ENCODE measurements around the gene EPN2. TPM values are rescaled to one million over a fixed set of nuclear protein-coding genes. Genes with fewer than 3 reads are reported as not detected.
A peak's percentile ranks its signal among the peaks of the same experiment; 100 is the strongest.

The EPN2 gene
- total RNA-seq, 1 donor from 2014 or later, result 41.6 TPM

DNA sequence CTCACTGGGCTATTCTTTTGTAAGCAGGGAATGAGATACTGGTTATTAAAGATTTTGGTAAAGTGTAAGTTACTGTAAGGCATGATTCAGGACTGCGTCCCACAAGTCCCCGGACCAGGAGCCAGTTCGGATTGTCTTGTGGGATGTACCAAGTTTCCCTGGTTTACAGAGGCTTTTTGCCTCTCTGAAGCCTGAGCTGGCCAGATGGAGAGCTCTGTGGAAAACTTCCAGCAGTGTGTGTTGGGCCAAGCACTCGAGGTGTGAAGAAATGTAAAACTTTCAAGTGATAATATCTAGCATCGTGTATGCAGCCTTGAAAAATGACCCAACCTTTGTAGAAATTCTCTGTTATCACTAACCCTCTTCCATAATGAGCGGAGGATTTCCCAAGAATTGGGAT is 2.4 kb downstream of the EPN2 start:
- no peak for DNase-seq

DNA sequence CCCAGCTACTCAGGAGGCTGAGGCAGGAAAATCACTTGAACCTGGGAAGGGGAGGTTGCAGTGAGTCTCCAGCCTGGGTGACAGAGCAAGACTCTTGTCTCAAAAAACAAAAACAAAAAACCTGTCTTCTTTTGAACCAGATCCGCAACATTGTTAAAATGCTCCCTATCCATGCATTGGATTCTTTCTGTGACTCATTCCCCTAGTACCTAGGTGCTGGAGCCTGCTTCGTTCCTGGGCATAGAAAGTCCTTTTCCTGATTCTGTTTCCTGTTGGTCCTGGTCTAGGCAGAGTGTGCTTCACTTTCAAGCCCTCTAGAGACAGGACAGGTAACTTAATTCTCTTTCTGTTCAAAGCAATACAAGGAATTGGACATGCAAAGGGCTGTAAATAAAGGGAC is 5.2 kb downstream of the EPN2 start:
- DNase-seq, result no peak

DNA sequence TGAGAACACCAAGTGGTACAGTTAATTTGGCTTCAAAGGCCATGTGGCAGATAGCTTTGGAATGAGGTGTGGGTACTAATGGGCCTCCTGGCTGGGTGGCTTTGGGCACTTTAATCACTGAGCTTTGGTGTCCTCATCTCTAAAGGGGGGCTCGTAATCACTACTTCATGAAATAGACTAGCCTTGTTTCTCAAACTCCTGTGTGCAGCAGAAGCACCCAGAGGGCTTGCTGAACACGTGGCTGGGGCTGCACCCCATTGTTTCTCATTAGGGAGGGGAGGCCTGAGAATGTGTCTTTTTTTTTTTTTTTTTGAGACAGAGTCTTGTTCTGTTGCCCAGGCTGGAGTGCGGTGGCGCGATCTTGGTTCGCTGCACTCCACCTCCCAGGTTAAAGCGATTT is 5.8 kb downstream of the EPN2 start:
- DNase-seq, result no peak

DNA sequence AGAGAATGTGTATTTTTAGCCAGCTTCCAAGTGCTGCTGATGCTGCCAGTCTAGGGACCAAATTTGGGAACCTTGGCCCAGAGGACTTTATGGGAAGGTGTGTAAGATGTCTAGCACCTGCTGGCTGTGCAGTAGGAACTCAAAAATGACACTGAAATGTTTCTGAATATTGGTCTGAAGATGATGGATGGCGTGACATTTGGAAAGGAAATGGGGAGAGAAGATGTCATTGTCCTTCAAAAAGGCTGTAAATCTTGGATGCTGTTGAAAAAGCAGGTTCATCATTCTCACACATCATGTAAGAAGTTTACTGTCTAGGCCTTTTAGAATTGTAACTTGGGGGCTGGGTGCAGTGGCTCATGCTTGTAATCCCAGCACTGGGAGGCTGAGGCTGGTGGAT is 6.7 kb downstream of the EPN2 start:
- DNase-seq, result no peak

DNA sequence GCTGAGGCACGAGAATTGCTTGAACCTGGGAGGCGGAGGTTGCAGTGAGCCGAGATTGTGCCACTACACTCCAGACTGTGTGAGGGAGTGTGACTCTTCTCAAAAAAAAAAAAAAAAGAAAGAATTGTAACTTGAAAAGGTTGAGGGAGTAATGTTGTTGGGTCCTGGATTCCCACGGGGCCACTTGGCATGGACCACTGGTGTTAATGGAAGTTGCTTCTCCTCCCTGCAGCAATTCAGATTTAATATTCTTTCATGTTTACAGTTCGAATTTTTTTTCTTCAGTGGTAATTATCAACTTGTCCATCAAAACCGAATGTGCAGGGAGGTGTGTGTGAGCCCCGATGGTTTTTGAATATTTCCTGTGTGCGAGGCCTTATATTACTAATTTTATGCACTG is 7.2 kb downstream of the EPN2 start:
- no peak for DNase-seq

DNA sequence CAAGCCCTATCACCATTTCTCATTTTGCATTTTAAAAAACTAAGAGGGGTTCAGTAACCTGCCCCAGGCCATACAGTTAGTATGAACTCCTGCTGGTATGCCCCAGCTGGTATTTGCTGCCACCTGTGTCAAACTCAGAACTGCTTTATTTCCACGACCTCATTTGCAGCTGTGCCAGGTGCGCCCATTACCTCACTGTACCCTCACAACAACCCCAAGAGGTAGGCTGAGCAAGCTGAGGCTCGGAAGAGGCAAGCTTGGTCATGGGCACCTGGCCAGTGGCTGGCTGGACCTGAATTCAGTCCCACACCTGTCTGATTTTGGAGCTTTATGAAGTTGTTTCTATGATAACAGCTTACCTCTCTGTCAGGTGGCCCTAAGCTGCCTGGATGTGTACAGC is 7.6 kb downstream of the EPN2 start:
- no peak for DNase-seq

DNA sequence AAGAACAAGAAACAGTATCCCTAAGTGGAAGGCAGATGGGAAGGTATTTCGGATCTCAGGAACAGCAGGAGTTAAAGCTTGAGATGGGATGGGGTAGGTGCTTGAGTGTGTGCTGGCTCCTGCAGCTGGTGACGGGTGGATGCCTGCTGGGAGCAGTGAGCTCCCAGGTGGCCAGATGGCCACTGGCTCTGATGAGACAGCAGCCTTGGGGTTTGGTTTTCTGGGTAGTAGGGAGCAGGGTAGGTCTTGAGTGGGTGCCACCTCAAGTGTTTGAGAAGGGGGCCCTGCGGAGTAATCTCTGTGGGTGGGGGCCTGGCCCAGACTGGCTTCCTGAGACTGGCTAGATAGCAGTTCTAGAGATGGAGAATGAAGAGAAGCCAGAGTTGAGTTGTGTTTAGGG is 10.3 kb downstream of the EPN2 start:
- no peak for DNase-seq

DNA sequence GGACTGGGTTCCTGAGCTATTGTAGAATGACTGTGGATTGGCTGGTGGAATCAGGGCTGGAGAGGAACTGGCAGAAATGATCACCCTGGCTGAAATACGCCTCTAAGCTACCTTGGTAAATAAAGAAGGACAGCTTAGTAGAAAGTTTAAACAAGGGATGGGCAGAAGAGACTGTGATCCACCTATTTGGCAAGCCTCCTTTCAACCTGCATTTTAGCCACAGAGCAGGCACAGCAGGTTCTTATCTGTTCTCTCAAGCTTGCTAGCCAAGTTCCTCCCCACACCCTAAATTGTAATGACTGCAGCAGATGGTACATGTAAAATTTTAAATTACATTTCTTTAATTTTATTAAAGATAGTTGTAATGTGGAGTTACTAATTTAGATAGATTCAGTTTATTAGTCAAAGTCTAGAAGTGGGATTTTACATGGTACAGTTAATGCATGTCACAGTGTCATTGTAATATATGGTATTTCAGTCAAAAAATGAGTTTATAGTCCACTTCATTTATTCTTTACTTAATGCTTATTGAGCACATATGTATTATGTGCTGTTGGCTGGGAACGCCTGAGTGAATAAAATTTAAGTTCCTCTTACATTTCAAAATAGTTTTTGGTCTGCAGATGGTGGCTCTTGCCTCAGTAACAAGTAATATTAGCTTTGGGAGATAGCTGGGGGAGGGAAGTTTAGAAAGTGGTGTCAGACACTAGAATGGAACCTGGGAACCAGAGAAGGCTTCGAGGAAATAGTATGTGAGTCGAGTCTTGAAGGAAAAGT is 11.2 kb downstream of the EPN2 start:
- DNase-seq, result peak; percentile 35

DNA sequence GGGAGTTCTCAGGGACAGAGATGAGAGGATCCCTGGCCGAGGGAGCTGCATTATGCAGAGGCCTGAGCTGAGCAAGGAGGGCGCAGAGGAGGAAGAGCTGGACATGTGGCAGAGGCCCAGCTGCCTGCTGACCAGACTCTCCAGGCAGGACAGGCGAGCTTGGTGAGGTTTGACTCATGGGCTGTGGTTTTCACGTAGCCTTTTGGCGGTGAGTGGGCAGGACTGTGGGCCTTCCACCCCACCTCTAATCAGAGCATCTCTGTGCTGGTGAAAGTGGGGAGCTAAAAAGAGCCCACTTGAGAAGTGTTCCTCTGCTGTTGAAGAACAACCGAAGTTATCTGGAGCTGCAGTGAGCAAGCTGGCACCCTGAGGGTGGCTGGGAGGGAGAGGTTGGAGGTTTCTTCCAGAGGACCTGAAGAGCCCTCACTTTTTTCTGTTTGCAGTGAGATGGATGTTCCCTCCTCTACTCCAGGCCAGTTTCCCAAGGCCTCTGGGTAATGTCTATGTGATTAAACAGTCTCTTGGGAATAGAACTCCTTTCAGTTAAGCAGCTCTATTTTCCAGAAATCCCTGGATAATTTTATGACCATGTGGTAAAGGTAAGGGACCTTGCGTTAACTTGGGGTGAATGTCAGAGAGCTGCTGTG is 11.9 kb downstream of the EPN2 start:
- DNase-seq, result no peak

DNA sequence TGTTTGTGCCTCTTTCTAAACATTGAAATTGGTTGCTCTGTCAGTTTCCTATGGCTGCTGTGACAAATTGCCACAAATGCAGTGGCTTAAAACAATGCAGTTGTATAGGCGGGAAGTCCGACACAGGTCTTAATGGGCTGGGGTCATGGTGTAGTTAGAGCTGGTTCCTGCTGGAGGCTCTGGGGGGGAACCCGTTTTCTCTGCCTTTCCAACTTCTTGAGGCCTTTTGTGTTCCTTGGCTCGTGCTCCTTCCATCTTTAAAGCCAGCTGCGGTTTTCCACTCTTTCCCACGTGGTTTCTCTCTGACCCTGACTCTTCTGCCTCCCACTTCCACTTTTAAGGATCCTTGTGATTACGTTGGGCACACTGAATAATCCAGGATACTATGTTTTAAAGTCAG is 12.5 kb downstream of the EPN2 start:
- DNase-seq, result no peak

DNA sequence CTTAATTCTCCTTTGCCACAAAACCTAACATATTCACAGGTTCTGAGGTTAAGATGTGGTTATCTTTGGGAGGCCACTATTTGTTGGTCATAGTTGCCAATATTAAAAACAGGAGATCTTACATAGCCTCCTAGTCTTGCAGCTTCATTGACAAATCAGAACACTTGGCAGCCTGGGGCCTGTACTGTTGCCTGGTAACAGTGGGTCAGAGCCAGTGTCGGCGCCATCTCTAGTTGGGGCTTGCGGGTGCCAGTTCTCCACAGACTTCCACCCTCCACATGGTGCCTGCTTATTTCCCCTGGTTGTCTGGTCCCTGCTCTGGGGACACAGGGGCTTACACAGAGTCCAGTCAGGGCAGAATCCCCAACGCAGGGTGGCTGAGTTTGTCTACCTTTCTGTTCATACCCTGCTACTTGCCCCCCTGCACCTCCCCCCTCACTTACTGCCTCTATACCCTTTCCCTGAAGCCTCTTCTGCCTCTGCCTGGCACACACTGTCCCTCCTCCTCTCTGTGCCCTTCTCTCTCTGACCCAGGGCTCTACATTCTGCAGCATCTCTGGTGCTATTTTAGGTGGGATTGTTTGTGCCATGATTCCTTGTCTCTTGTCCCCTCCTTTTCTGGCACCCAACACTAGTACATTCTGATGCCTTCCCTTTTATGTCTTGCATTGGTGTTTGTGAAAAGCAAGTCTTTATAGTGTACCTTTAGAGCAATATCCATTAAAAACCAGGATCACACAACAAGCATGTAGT is 13.4 kb downstream of the EPN2 start:
- DNase-seq, result no peak

DNA sequence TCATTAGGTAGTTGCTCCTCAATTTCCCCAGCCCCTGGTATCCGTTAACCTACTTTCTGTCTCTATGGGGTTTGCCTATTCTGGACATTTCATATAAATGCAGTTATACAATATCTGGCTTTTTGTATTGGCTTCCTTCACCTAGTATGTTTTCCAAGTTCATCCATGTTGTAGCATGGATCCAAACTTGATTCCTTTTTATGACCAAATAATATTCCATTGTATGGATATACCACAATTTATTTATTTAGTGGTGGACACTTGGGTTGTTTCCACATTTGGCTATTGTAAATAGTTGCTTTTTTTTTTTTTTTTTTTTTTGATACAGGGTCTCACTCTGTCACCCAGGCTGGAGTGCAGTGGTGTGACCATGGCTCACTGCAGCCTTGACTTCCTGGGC is 15.9 kb downstream of the EPN2 start:
- no peak for DNase-seq

DNA sequence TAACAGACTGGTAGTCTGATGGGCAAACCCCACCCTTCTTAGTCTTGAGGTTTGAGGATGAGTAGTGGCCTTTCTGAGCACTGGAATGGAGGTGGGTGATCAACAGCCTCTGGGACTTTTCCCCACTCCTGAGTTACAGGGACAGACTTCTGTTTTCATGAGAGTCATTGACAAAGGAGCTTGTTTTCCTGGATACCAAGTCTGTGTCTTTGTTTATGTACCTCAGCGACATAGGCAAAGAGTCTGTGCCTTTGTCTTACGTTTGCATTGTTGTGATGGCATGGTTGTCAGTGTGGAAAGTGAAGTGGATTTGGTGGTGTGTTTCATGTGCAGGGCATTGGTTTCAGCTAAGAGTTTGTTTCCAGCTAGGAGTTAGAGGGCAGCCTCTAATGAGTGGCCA is 17.5 kb downstream of the EPN2 start:
- DNase-seq, result no peak

DNA sequence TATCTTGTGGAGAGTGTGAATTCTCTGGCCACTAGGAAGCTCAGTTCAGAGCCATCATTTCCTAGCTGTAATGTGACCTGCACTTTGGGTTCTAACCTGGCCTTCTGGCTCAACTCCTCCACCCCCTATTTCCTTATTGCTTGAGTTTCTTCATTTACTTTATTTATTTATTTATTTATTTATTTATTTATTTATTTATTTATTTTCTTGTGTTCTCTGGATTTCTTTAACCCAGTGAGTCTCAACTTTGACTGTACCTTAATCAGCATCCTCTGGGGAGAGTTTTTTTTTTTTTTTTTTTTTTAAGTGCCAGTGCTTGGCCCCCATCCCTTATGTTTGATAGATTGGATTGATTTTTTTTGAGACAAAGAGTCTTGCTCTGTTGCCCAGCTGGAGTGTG is 18.1 kb downstream of the EPN2 start:
- no peak for DNase-seq

DNA sequence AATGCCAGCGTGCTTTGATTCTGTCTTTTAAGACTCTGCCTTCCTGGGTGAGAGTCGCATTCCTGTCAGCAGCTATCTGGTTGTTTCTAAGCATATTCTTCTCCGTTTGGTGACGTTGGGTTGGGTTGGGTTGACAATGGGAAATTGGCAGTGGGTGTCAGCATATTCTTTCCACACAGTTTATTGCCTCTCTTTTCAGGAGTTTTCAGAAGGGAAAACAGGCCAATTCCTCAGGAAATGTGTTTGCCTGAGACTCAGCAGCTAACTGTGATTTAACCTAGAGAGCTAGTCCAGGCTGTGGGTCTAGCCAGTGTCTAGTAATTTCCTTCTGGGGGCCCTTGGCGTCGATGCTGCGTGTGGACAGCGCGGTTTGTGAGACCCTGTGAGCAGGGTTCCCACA is 21.2 kb downstream of the EPN2 start:
- no peak for DNase-seq

DNA sequence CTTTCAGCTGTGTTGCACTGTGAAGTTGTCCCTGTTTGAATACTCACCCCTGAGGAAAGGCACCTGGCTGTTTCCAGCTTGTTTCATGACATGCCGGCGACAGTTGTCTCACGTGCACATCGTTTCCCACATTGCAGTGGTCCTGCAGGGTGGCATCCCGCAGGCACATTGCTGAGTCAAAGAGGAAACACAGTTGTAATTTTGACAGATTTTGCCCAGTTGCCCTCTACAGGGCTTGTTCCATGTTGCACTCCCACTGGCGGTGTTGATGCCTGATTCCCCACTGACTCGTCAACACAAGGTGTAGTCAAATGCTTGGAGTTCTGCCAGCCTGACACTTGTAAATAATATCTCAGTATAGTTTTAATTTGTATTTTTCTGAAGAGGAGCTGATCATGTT is 23.8 kb downstream of the EPN2 start:
- no peak for DNase-seq

DNA sequence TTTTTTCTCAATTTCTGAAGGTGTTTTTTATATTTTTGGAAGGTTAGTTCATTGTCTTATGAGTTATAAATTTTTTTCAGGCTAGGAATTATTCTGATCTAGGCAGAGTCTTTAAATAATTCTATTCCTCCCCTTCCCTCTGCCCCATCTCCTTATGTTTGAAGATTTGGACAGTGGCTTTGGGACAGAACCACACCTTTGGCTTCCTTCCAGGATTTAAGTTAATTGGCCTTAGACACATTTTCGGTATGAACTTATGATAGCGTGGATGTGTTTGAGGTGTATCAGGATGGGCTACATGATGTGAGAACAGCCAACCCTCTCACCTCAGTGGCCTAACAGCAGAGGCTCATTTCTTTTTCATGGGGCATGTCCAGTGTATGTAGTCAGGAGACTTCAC is 24.3 kb downstream of the EPN2 start:
- DNase-seq, result no peak

DNA sequence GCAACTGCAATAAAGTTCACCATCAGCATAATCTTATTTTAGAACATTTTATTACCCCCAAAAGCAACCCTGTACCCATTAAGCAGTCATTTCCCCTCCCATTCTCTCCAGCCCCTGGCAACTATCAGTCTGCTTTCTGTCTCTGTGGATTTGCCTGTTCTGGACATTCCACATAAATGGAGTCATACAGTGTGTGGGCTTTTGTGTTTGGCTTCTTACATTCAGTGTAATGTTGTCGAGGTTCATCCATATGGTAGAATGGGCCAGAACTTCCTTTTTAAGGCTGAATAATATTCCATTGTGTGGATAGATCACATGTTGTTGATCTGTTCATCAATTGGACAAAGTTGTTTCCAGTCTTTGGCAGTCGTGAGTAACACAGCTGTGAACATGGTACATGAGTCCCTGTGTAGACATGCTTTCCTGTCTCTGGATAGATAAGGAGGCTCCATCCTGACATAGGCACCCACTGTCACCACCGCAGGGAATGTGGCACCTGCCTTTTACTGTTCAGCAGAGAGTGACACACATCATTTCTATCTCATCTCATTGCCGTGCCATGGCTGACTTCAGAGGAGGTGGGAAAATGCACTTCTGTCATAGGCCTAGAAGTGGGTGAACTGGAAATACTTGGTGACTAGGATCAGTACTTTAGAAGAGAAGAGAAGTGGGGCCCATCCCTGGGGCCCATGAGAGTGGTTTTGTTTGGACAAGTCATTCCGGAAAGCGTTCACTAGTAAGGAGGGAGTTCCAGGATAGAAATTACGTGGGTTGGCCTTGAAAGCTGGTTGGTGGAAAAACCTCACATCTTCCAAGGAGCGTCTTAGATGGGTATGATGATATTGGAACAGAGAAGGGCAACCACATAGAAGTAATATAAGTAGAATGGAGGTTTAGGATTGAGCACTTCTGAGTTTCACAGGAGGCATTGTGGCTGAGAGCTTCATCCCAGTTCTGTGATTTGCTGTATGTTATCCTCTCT is 25.8 kb downstream of the EPN2 start:
- no peak for DNase-seq

DNA sequence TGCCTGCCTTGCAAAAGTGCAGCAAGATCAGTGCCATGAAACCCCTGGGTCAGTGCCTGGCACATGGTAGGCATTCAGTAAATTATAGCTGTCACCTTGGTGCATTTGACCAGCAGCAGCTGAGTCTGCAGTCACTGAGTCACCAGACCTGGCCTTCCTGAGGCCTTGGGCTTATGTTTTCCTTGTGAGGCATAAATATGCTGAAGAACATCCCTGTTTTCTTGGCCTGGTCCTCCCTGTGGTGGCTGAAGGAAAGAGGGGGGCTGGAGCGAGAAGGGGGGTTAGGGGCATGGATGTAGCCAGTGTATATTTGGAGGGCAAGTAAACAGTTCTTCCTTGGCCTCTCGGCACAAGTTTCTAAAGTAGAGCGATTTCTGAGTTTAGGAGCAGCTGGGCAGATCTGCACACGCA is 26.5 kb downstream of the EPN2 start:
- DNase-seq, result no peak

DNA sequence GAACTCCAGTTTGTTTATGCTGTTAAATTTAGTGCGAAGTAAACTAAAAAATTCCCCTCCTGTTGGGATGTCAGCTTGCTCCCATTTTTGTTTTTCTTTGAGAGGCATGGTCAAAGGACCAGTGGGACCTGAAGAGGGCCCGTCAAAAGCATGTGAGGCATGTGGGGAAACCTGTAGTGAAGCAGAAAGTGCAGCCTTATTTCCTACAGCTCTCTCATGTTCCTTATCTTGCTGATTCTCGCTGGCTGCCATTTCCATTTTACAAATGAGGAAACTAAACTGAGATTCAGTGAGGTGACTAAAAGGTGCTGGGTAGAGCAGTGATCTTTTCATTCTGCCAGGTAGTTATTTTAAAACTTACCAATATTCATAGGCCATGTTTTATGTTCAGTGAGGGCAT is 27.1 kb downstream of the EPN2 start:
- DNase-seq, result no peak

DNA sequence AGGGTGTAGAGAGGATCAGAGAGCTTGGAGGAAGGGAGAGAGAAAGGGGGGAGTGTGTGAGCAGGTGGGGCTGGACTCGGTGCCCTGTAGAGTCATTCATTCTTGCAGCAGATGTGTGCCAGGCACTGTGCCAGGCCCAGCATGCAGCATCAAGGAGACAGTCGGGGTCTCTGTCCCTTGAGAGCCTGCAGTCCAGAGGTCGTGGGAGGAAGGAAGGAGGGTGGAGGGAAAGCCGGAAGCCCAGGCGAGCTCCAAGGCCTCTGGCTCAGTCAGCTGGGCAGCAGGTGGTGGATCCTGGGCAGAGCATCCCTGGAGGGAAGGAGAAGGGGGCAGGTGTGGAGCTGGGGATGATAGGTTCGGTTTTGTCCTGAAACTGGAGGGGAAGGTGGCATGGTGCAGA is 27.5 kb downstream of the EPN2 start:
- DNase-seq, result no peak

DNA sequence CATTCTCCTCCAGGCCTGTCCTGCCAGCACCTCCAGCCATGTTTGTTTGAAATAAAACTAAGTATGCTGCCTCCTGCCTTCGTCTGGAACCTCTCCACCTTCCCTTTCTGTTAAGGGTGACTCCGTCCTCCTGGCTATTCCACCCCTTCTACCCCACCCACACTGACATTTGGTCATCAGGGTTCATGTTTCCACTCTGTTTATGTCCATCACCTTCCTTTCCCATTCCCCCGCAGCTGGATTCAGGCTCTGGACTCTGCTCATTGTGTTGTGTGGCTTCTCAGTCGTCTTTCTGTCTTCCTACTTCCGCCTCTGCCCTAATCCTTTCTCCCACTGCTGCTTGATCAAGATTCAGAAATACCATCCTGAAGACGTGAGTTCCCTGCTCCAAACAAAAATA is 28.6 kb downstream of the EPN2 start:
- no peak for DNase-seq

Measured in skin of body (tissue), 2 donors.